ENCODE measurements around the gene PI4K2A.
A peak's percentile ranks its signal among the peaks of the same experiment; 100 is the strongest.

PI4K2A gene

DNA sequence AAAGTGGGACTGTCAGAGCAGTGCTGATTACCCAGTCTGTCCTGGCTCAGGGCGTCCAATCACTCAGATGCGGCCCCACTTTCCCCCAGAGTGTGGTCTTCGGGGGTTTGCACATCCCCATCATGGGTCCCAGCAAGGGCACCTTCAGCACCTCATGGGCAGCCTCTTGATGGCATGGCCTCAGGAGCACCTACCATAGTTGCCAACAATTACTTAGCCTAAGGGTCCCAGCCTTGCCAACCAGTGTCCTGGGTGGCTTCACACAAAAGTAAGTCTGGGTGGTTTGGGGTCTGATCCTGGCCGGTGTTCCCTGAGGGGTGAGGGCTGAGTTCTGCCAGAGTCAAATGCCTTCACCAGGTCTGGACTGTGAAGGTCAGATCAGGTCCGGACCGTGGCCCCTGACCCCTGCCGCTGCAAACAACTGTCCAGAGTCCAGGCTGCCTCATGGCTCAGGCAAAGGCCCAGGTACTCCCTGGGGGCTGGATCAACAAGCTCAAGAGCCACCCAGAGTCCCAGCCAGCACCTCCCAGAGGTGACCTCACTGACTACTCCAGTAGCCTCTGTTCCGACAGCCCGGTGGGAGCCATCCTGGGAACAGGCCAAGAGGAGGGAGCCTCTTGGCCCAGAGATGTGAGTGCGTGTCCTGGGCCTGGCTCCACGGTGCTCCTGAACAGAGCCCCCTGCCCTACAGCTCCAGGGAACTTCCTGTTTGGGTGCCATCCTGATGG, 66.8 kb downstream of the PI4K2A start:
- DNase-seq (ENCODE audit: low read depth): no peak

DNA sequence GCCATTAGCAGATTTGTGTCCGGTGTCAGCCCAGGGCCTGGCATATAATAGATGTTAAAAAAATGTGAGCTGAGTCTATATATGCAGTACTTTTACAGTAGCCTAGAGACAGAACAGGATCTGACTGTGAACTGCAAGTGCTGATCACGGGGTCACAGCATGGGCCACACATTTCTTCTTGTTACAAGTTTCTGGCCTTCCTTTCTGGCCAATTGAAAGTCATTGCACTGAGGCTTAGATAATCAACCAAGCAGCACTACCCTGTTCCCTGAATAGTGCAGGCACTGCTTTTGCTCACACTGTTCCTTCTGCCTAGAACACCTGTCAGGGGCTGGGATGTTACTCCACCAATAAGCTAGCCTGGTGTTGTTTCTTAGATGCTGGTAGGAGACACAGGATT, 67.7 kb downstream of the PI4K2A start:
- no peak for DNase-seq (ENCODE audit: low read depth)

DNA sequence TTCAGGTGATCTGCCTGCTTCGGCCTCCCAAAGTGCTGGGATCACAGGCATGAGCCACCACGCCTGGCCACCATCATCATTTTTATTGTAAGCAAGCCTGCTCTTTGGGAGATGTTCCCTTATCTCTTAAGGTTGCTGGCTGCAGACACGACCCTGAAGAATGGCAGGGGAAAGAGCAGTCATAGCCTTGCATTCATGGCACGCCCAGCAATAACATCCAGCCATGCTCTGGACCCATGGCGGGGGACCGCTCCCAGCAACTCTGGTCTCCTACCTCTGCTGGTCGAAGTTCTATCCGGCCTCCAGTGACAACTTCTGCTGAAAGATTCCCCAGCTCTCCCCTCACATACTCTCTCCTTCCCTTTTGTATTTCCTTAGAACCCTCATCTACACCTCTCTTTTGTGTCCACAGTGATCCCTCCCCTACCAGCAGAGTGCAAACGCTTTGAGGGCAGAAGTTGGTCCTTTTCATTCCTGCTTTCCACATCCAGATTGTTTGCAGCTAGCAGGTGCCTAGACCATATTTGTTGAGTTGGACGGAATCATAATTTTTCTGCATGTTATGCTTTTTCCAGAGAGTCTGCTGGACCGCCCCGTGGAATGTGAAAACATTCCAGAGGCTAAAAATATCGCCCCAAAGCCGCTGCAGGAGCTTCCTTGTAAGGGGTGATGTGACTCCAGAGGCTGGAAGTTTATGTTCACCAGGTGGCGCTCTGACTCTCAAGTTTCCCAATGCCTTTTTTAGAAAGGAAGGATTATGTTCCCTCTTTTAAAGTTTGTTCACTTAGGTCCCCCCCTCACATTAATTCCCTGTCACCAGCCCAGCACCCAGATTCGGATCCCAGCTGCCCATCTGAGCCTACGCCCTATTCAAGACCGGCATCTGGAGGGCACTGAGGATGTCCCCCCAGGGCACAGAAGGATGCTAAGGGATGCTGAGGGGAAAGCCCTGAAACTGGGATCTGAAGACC, 68.8 kb downstream of the PI4K2A start:
- DNase-seq (ENCODE audit: low read depth): no peak

DNA sequence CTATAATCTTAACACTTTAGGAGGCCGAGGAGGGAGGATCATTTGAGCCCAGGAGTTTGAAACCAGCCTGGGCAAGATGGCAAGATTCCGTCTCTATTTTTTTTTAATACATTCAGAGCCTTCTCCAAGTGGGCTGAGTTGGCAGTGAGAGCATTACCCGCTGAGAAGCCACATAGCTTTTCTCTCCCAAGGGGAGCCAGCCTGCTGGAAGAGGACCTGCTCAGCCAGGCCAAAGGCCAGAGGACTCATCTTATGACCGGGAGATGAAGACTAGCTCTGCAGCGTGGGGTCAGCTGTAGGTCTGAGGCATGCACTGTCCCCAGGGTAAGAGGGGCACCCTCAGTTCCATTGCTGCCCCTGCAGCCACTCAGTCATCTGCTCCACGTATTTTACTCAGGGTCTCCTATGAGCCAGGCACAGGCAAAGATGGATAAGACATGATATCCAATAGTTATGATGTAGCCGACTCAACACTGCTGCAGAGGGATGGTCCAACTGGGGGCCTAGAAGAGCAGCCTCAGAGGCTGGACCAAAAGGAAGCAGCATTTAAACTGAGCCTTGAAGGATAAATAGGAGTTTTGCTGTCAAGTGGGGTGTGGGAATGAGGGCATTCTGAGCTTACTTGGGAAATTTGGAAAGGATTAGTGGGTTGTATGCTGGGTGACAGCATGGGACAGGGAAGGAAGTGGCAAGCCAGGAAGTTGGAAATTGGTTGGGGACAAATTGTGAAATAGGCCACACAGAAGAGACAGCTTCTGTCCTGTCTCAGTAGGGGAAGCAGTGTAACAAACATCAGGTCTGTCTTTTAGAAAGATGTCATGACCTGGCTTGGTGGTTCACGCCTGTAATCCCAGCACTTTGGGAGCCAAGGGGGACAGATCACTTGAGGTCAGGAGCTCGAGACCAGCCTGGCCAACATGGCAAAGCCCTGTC, 71.4 kb downstream of the PI4K2A start:
- DNase-seq (ENCODE audit: low read depth): no peak

DNA sequence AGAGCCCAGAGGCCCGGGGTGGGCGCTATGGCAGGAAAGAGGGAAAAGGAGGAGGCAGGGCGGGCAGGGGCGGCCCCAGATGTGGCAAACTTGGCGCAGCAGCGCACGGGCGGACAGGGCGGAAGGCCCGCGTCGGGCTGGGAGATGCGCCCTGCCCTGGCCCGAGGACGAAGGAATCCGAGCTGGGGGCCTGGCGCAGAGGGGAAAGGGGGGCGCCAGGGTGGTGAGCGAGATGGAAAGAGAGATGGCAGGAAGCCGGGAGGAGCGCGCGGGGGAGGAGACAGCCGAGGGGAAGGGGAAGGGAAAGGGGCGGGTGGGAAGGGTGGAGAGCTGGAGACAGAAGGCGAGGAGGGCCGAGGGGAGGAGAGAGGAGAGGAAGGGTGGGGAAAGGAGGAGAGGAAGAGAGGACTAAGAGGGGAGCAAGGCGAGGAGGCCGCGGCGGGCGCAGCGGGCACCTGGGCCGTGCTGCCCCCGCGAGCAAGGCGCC, 72.9 kb downstream of the PI4K2A start, which contains the start of gene MARVELD1:
TSS of gene MARVELD1 (plus strand) at position 392 of the 487 bp plus-strand sequence. CDS start 147 bp downstream, outside the sequence.
- no peak for DNase-seq (ENCODE audit: low read depth)

DNA sequence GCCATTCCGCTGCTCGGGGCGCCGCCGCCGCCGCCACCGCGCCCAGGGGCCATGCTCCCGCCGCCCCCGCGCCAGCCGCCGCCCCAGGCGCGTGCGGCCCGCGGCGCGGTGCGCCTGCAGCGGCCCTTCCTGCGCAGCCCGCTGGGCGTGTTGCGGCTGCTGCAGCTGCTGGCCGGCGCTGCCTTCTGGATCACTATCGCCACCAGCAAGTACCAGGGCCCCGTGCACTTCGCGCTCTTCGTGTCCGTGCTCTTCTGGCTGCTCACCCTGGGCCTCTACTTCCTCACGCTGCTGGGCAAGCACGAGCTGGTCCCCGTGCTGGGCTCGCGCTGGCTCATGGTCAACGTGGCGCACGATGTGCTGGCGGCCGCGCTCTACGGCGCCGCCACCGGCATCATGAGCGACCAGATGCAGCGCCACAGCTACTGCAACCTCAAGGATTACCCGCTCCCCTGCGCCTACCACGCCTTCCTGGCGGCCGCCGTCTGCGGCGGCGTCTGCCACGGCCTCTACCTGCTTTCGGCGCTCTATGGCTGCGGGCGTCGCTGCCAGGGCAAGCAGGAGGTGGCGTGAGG, 73.4 kb downstream of the PI4K2A start:
- DNase-seq (ENCODE audit: low read depth): no peak

DNA sequence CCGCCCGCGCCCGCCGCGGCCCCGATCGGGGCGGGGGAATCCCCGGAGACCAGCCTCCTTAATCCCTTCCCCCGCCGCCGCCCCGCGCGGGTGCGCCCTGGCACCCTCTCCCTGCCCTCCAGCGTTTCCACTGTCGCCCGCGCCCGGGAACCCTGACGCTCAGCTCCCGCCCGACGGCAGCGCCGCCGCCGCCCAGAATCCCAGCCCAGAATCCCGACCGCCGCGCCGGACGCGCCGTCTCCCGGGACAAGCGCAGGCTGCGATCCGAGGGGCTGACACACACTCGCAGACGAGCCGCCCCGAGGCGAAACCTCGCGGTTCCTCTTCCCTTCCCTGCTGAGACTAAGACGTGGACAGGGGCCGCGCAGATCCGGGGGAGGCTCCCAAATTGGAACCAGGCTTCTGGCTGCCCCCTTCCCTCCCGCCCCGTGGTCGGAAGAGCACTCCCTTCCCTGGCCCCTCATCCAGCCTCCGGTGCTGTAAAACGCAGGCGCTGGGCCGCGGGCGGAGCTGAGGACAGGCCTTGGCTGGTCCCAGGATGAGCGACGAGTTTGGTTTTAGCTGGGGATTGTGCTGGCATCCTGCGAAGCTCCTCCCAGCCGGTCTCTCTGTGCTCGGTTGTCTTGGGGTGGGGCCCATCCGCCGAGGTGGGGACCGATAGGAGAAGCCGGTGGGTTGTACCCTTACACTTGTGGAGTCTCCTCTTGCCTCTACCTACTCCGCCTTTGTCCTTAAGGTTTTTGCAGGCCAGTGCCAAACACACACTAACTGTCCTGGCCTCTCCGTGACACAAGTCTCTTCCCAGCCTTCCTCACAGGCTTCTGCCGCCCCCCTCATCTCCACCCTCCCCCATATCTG, 74.2 kb downstream of the PI4K2A start:
- peak; percentile 28 for DNase-seq (ENCODE audit: low read depth)

DNA sequence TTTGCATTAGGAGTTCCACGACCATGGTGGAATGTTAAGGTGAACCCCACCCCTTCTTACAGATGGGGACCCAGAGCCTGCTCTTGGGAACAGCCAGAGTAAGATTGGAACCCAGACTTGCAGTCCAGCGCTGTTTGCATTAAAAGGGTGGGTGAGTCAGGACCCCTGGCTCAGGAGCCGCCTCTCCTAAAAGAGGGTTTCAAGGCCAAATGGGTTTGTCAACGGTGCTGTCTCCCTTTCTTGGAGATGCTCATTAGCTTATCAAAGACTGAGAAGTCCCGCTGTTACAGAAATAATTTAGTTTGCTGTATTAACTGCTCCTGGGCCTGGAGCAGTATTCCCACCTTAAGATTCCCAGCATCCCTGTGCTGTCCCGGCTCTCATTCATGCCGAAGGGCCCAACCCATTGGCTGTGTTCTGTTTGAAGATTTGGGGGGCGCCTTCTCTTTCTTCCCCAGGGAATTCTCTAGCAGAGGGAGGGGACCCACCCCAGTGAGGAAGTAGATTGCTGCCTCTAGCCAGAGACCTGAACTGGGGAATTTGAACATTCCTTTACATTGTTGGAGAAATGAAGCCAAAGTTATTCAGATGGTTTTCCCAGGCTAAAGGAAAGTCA, 74.9 kb downstream of the PI4K2A start:
- DNase-seq (ENCODE audit: low read depth): no peak

DNA sequence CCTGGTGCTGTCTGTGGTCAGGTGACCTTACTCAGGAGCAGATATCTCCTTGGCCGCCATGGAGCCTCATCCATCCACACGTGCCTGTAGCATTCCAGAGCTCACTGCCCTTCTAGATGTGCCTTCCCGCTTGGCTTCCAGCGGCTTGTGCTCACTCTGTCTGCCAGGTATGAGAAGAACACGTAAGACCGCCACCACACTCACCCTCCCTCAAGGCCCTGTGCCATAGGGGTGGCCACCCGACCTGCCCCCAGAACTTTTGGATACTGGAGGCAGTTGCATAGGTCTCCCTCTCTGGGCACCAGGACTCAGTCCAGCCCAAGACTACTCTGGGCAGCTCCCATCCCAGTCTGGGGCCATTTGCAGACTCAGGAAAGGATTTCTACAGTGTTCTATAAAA, 77.2 kb downstream of the PI4K2A start:
- DNase-seq (ENCODE audit: low read depth): no peak

DNA sequence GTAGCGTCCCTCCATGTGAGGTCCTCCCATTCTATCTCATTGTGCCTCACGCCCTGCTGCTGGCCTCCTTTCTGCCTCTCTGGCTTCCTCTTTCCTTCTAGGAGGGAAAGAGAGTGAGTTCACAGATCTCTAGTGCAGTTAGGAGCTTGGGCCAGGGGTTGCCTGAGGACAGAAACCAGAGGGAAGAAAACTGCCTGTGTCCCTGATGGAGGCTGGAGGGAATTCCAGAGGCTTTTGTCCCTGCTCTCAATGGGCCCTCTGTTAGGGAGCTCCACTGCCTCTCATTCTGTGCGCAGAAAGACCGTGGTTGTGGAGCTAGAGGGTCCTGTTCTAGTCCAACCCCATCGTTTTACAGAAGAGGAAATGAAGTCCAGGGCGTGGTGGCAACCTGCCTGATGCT, 77.7 kb downstream of the PI4K2A start:
- DNase-seq (ENCODE audit: low read depth): no peak

DNA sequence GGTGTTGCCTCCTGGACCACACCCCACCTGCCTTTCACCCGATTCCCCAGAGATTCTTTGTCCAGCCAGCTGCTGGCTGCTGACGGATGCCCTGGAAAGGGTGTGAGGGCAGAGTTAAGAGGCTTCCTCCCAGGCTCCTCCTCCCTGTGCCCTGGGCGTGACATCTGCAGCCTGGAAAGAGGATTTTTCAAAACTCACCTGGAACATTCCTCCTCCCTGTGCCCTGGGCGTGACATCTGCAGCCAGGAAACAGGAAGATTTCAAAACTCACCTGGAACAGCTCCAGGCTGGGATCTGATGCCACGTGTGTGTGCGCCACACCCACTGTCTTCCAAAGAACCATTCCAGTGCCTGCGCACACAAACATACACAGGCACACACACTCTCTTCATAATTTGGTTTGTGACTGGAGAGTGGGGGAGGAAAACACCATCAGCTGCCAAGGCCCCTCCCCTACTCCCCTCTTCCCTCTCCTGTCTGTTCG, 78.2 kb downstream of the PI4K2A start:
- DNase-seq (ENCODE audit: low read depth): no peak

DNA sequence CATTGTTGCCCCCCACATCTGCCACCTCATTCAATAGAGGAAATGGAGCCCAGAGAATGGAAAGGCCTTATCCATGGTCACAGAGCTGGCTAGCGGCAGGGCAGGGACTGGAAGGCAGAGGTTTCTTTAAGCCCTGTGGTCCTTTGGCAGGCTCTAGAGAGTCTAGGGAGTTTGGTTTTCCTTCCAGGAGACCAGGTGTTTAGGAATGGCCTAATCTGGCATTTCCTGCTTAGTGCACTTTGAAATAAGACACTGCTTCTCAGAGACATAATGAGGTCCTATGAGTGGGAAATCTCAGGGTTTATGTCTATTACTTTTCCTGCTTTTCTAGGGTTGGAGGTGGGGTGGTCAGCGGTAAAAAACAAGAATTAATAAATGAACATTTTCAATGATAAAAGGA, 79.1 kb downstream of the PI4K2A start:
- no peak for DNase-seq (ENCODE audit: low read depth)

DNA sequence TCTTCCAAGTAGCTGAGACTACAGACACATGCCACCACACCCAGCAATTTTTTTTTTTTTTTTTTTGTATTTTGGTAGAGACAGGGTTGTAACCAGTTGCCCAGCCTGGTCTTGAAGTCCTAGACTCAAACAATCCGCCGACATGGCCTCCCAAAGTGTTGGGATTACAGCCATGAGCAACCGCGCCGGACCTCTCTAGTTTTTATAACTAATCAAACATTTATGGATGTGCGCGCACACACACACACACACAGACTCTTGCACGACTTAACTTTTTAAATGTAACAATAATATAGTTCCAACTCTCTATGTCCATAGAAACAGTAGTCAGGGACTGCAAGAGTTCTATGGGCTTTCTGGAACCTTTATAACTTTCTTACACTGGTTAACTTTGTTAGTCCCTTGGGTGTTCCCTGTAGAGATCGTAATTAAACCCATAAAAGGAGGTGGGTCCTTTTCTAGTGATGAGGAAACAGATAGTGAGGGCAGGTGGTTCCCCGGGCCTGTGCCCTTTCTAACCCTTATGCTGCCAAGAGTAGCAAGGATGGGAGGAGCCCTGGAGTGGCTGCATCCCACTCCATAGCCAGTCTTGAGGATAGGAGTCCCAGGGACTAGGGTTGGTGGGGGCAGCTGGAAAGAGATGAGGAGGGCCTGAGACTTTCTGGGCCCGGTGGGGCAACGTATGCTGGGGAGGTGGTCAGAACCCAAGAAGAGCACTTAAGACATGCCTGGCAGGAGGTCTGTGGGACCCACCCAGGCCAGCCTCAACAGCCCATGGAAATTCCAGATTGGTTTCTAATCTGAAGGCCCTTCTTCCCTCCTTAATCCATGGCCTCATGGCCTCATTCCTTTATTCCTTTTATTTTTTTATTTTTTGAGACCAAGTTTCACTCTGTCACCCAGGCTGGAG, 81.7 kb downstream of the PI4K2A start:
- no peak for DNase-seq (ENCODE audit: low read depth)

DNA sequence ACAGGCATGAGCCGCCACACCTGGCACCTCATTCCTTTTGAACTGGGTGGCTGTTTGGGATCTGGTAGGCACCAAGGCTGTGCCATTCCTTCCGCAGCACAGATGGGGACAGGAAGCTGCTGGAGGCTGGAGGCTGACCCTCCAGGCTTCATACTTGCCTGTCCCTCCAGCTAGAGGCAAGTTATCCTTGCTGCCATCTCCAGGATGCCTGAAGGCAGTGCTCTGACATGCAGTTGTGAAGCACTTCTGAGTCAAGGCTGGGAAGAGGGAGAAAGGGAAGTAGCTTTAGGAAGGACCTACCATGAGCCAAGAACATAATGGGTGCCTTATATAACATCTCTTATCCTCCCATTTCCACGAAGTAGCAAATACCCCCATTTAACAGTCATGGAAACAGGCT, 82.5 kb downstream of the PI4K2A start:
- DNase-seq (ENCODE audit: low read depth): no peak

DNA sequence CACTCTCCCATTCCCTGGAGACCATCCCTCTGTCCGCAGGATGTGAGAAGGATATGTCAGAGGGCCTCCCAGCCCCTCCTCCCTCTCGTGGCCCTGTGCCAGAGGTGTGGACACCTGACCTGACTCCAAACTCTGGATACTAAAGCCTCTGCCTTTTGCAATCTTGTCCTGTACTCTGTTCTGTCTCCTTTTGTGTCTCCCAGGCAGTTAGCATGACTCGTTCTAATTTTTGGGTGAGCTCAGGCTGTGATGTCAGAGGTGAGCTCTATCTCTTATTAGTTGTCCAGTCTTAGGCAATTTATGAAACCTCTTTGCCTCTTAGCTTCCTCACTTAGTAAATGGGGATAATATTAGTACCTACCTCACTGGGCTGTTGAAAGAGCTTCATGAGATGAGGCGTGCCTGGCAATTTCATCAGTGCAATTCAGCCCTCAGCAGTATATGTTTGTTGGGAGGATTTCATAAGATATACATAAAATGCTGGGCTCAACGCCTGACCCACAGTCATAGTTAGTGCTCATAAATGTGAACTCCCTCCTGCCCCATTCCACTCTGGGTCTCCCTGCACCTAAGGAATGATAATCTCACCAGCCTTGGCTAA, 84.0 kb downstream of the PI4K2A start:
- no peak for DNase-seq (ENCODE audit: low read depth)

All from stimulated activated CD8-positive, alpha-beta memory T cell treated with anti-CD3 and anti-CD28 coated beads, Interleukin-12 subunit alpha, Interleukin-12 subunit beta, amount 100 ng/mL, for 4 hours (primary cell).